ENCODE results near the gene KRT20. TPM values are rescaled to one million over a fixed set of nuclear protein-coding genes. Genes with fewer than 3 reads are reported as not detected.
A peak's percentile ranks its signal among the peaks of the same experiment; 100 is the strongest.

Gene KRT20
- total and polyA plus RNA-seq, 9 of the 15 experiments (the other 6 are each of a cell fraction or from before 2014, with no cell fraction given) = 0.44 TPM; not detected in 8

DNA sequence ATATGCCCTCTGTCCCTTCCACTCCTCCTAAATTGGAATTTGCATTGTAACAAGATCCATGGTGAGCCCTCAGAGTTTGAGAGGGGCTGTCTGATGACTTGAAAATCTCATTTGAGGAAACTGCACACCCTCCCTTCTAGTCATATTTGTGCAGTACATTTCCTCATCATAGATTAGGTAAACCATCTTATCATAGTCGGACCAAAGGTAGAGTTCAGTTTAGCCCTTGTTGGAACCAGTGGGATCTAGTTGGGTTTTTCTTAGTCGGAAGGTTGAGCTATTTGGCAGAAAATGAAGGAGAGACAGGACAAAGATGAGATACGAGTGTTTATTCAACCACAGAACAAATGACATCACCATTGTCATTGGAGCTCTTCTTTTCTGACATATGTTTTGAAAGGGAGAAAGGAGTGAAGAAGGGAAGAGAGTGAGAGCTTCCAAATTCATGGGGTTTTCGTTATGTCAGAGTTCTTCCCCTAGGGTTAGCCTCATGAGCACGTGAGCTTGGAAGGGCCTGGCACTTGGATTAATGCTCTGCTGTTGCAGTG, 15.8 kb upstream of the KRT20 start (continued):
- peak; percentile 19; the same call in 1 of the 2 replicates for TF ChIP-seq REST (IDR thresholded peaks at IDR 0.05; ENCODE audit: borderline replicate concordance)
- TF ChIP-seq REST (CRISPR knock-in tag; IDR thresholded peaks at IDR 0.05; ENCODE audit: low read depth) = no peak
- no peak for TF ChIP-seq ZKSCAN3 (CRISPR knock-in tag; IDR thresholded peaks at IDR 0.05)
- TF ChIP-seq, protein P1, sequence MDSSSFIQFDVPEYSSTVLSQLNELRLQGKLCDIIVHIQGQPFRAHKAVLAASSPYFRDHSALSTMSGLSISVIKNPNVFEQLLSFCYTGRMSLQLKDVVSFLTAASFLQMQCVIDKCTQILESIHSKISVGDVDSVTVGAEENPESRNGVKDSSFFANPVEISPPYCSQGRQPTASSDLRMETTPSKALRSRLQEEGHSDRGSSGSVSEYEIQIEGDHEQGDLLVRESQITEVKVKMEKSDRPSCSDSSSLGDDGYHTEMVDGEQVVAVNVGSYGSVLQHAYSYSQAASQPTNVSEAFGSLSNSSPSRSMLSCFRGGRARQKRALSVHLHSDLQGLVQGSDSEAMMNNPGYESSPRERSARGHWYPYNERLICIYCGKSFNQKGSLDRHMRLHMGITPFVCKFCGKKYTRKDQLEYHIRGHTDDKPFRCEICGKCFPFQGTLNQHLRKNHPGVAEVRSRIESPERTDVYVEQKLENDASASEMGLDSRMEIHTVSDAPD (CRISPR knock-in tag; IDR thresholded peaks at IDR 0.05) = no peak
- TF ChIP-seq ARID2 (IDR thresholded peaks at IDR 0.05) = no peak
- TF ChIP-seq, protein P2, sequence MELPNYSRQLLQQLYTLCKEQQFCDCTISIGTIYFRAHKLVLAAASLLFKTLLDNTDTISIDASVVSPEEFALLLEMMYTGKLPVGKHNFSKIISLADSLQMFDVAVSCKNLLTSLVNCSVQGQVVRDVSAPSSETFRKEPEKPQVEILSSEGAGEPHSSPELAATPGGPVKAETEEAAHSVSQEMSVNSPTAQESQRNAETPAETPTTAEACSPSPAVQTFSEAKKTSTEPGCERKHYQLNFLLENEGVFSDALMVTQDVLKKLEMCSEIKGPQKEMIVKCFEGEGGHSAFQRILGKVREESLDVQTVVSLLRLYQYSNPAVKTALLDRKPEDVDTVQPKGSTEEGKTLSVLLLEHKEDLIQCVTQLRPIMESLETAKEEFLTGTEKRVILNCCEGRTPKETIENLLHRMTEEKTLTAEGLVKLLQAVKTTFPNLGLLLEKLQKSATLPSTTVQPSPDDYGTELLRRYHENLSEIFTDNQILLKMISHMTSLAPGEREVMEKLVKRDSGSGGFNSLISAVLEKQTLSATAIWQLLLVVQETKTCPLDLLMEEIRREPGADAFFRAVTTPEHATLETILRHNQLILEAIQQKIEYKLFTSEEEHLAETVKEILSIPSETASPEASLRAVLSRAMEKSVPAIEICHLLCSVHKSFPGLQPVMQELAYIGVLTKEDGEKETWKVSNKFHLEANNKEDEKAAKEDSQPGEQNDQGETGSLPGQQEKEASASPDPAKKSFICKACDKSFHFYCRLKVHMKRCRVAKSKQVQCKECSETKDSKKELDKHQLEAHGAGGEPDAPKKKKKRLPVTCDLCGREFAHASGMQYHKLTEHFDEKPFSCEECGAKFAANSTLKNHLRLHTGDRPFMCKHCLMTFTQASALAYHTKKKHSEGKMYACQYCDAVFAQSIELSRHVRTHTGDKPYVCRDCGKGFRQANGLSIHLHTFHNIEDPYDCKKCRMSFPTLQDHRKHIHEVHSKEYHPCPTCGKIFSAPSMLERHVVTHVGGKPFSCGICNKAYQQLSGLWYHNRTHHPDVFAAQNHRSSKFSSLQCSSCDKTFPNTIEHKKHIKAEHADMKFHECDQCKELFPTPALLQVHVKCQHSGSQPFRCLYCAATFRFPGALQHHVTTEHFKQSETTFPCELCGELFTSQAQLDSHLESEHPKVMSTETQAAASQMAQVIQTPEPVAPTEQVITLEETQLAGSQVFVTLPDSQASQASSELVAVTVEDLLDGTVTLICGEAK (IDR thresholded peaks at IDR 0.05) = no peak
- TF ChIP-seq, protein P2 (CRISPR knock-in tag; IDR thresholded peaks at IDR 0.05) = no peak
